Stomach (tissue), 4 donors: Measurements from ENCODE around the gene LIMK1.

Experiments
- CTCF ChIP-seq, 7 experiments: fragments of 450-650 bp in 4 of 7; fragments of 200-600 bp in 3 of 7; sonication (generic) in 3 of 7; IDR thresholded peaks; one replicate each; pipeline ENCODE4 v1.5.1; 2016 to 2019; ENCODE audit warnings: antibody characterized with exemption in 7 of 7, control low read depth in 2 of 7, mild to moderate bottlenecking in 1 of 7
- POLR2A ChIP-seq, 4 donors: fragments of 450-650 bp; IDR thresholded peaks; one replicate each; pipeline ENCODE4 v1.6.1; 2016; ENCODE audit warnings: antibody characterized with exemption in 4 of 4, control low read depth in 2 of 4, mild to moderate bottlenecking in 1 of 4, moderate library complexity in 1 of 4
- POLR2AphosphoS5 ChIP-seq, 3 donors: sonication (generic); formaldehyde crosslinking; IDR thresholded peaks; one replicate each; pipeline ENCODE4 v1.6.1; 2016; ENCODE audit warnings: antibody characterized with exemption in 3 of 3

GRCh38 chr7:74092321-74092963, 8.8 kb downstream of the LIMK1 start:
- TF ChIP-seq POLR2A (IDR thresholded peaks at IDR 0.05): no peak
- no peak for TF ChIP-seq CTCF (IDR thresholded peaks at IDR 0.05)
- TF ChIP-seq POLR2AphosphoS5 (IDR thresholded peaks at IDR 0.05): no peak
